ENCODE data around the gene MVP.

GRCh38 chr16:29850998-29851397 is 30.7 kb downstream of the MVP start:
- TF ChIP-seq CTCF (IDR thresholded peaks at IDR 0.05; ENCODE audit: poor library complexity, severe bottlenecking) (no peak), POLR2AphosphoS5 (IDR thresholded peaks at IDR 0.05) (no peak), RAD21 (conservative IDR thresholded peaks at IDR 0.05) (no peak), TAF1 (IDR thresholded peaks at IDR 0.05; ENCODE audit: low read depth) (no peak), EZH2 (IDR thresholded peaks at IDR 0.05; ENCODE audit: borderline replicate concordance, insufficient read depth, low read length, poor library complexity, severe bottlenecking) (no peak), REST (IDR thresholded peaks at IDR 0.05; ENCODE audit: borderline replicate concordance) (no peak), EP300 (conservative IDR thresholded peaks at IDR 0.05; ENCODE audit: poor library complexity, severe bottlenecking) (no peak), SMC3 (conservative IDR thresholded peaks at IDR 0.05; ENCODE audit: poor library complexity) (no peak)

Measured in neural cell (in vitro differentiated cells).